Keratinocyte (primary cell): ENCODE data around the gene SPDYE3. TPM values are rescaled to one million over a fixed set of nuclear protein-coding genes. Genes with fewer than 3 reads are reported as not detected.

Experiments
- DNase-seq: peaks from one replicate; pipeline ENCODE4 v3.0.0-alpha.2; 2011; ENCODE audit warnings: low read depth, missing footprints, low spot score
- FAIRE-seq: peaks from 2 replicates; lab custom pipeline; 2011; peaks lifted over from hg19 to GRCh38; lab: Jason Lieb, UNC
- H2AFZ ChIP-seq: 2 replicates; pipeline ENCODE4 v1.6.0; 2012; ENCODE audit warnings: low read length, control low read depth, inconsistent platforms; ENCODE audit not compliant: control insufficient read depth
- H3K27ac ChIP-seq: 2 replicates; pipeline ENCODE4 v1.5.1; 2011; ENCODE audit warnings: low read length; ENCODE audit not compliant: control insufficient read depth, insufficient read depth
- H3K27me3 ChIP-seq: 3 replicates; pipeline ENCODE4 v1.6.0; 2011; ENCODE audit warnings: low read length; ENCODE audit not compliant: control insufficient read depth, insufficient read depth; ENCODE audit errors: extremely low read depth
- H3K36me3 ChIP-seq, 2 experiments: 2 replicates in 1 of 2; 3 replicates in 1 of 2; pipeline ENCODE4 v1.5.1; 2011; ENCODE audit warnings: low read length in 2 of 2, mild to moderate bottlenecking in 1 of 2; ENCODE audit not compliant: control insufficient read depth in 2 of 2, insufficient read depth in 2 of 2; ENCODE audit errors: extremely low read depth in 1 of 2
- H3K4me1 ChIP-seq: 3 replicates; pipeline ENCODE4 v1.5.1; 2011; ENCODE audit warnings: low read length; ENCODE audit not compliant: control insufficient read depth, insufficient read depth; ENCODE audit errors: extremely low read depth
- H3K4me2 ChIP-seq: 3 replicates; pipeline ENCODE4 v1.6.0; 2011; ENCODE audit warnings: low read depth, low read length; ENCODE audit not compliant: control insufficient read depth, insufficient read depth; ENCODE audit errors: extremely low read depth
- H3K4me3 ChIP-seq, 3 experiments: fragments of 200-600 bp in 1 of 3; sonication (generic) in 1 of 3; 2 replicates in 2 of 3; 3 replicates in 1 of 3; pipeline ENCODE4 v1.5.1; 2011 to 2016; ENCODE audit warnings: low read length in 3 of 3, mild to moderate bottlenecking in 3 of 3, control low read depth in 2 of 3, inconsistent platforms in 1 of 3, low read depth in 1 of 3, mixed read lengths in 1 of 3, mixed run types in 1 of 3, moderate library complexity in 1 of 3; ENCODE audit not compliant: control insufficient read depth in 2 of 3, insufficient read depth in 2 of 3; ENCODE audit errors: extremely low read depth in 1 of 3
- H3K79me2 ChIP-seq: 2 replicates; pipeline ENCODE4 v1.6.0; 2012; ENCODE audit warnings: low read length; ENCODE audit not compliant: control insufficient read depth, insufficient read depth
- H3K9ac ChIP-seq: 3 replicates; pipeline ENCODE4 v1.6.0; 2011; ENCODE audit warnings: low read length; ENCODE audit not compliant: control insufficient read depth, insufficient read depth; ENCODE audit errors: extremely low read depth
- H3K9me1 ChIP-seq: 3 replicates; pipeline ENCODE4 v1.6.0; 2011; ENCODE audit warnings: low read length; ENCODE audit not compliant: control insufficient read depth, insufficient read depth; ENCODE audit errors: extremely low read depth
- H3K9me3 ChIP-seq: 2 replicates; pipeline ENCODE4 v1.5.1; 2012; ENCODE audit warnings: low read depth, low read length; ENCODE audit not compliant: control insufficient read depth
- H4K20me1 ChIP-seq: 3 replicates; pipeline ENCODE4 v1.6.0; 2011; ENCODE audit warnings: low read length; ENCODE audit not compliant: control insufficient read depth, insufficient read depth; ENCODE audit errors: extremely low read depth
- CTCF ChIP-seq, 3 experiments: IDR thresholded peaks in 1 of 3; conservative IDR thresholded peaks in 1 of 3; optimal IDR thresholded peaks in 1 of 3; 2 replicates in 2 of 3; 3 replicates in 1 of 3; pipeline versions ENCODE3 to v1.5.1; 2011; ENCODE audit warnings: low read length in 3 of 3, mild to moderate bottlenecking in 3 of 3, moderate library complexity in 2 of 3, control low read depth in 1 of 3, inconsistent platforms in 1 of 3; ENCODE audit not compliant: insufficient read depth in 2 of 3; ENCODE audit errors: extremely low read depth in 1 of 3
- EZH2 ChIP-seq: IDR thresholded peaks from one replicate; pipeline ENCODE4 v1.6.1; 2012; ENCODE audit warnings: inconsistent platforms, mild to moderate bottlenecking, low read length, moderate library complexity
- dilution Hi-C: fragments of 300-500 bp; cut with MboI; formaldehyde crosslinking; loops from one replicate; pipeline ENCODE4 v1.7.0; 2020; ENCODE audit warnings: low sequenced_read_pairs; ENCODE audit not compliant: extremely low pct_ligation_motif_present
- polyA plus RNA-seq, 5 experiments: library from polyadenylated mRNA; depleted of rRNA in 3 of 5; stranded (reverse) in 3 of 5; stranded (forward) in 1 of 5; unstranded in 1 of 5; fragments of >200 nt; gene quantifications; 1 replicate in 1 of 5; 2 replicates in 3 of 5; 3 replicates in 1 of 5; pipeline versions ENCODE4 v1.2.1 to v1.2.3, GENCODE V29; 2011 to 2012; ENCODE audit warnings: missing spikeins in 2 of 5, low read depth in 1 of 5, low replicate concordance in 1 of 5
- small RNA-seq, 3 experiments: library from RNA; depleted of rRNA; stranded (forward); fragments of <200 nt; gene quantifications; one replicate each; pipeline ENCODE3, GENCODE V24; 2012; ENCODE audit warnings: low read depth in 3 of 3, low replicate concordance in 1 of 3; ENCODE audit not compliant: insufficient read length in 3 of 3

SPDYE3 gene
- polyA plus RNA-seq, 1 donor (not counting 4 experiments of a cell fraction or from before 2014, with no cell fraction given), result not detected

DNA sequence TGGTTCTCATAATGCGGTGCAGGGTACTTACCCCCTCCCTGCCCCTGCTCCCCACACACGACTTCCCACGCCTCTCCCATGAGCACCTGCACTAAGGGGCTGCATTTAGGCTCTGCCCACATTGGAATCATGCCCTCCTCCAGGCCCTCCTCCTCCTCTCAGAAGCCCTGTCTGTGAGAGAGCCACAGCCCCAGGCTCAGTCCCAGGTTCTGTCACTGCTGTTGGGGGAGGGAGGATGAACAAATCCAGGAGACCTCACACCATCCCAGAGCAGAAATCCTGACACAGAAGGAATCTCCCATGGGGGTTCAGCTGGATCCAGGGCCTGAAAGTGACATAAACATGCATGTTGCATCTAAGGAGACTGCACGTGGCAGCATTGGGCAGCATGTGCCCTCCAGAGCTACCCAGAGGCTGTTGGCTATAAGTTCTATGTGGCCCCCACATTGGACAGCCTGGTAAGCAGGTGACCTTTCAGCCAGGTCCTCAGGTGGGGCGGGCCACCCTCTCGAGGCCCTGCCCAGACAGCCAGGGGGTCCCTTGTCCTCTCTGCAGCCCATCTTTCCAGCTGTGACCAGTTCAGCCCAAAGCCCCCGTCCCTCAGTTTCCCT, 64.2 kb downstream of the SPDYE3 start:
- H3K36me3 ChIP-seq, result peaks cover 0 to 2% of the 10 kb centered on the region in 2 experiments
- TF ChIP-seq EZH2, result no peak
- TF ChIP-seq CTCF (optimal IDR thresholded peaks at IDR 0.05 in 1 of 3, IDR thresholded peaks at IDR 0.05 in 1 of 3, conservative IDR thresholded peaks at IDR 0.05 in 1 of 3; ENCODE audit: extremely low read depth in 1 of 3, insufficient read depth in 2 of 3, low read length in 3 of 3), result no peak
- H3K4me2 ChIP-seq, result no peak overlapping the region
- dilution Hi-C loops, result no loop called here
- H3K4me1 ChIP-seq, result peaks cover 4% of the 10 kb centered on the region
- DNase-seq, result no peak
- no peaks in the 10 kb centered on the region for H3K79me2 ChIP-seq
- no peak overlapping the region for H3K9ac ChIP-seq
- no peaks in the 10 kb centered on the region for H4K20me1 ChIP-seq
- H3K4me3 ChIP-seq, result no peak overlapping the region
- H3K9me1 ChIP-seq, result no peaks in the 10 kb centered on the region
- H2AFZ ChIP-seq, result no peak overlapping the region
- no peaks in the 10 kb centered on the region for H3K27me3 ChIP-seq
- FAIRE-seq, result no peak
- no peaks in the 10 kb centered on the region for H3K9me3 ChIP-seq
- H3K27ac ChIP-seq, result no peak overlapping the region

Small RNA genes lying within 50 kb of the gene (small RNA-seq; reads per million reads assigned to genes)
- 0 reads per million in 3 experiments for gene RF00019

Other genes with a start within 250 kb of the SPDYE3 start
- gene ZNF3, start 226.0 kb upstream of the SPDYE3 start, polyA plus RNA-seq, result 16.6 to 17.7 TPM (median 16.8 TPM) in 3 replicates
- gene COPS6, start 218.7 kb upstream of the SPDYE3 start, polyA plus RNA-seq, result 144 to 184 TPM (median 171 TPM) in 3 replicates
- gene MCM7, start 206.3 kb upstream of the SPDYE3 start, polyA plus RNA-seq, result 23.7 to 60.0 TPM (median 46.8 TPM) in 3 replicates
- gene AP4M1, start 206.1 kb upstream of the SPDYE3 start, polyA plus RNA-seq, result 13.7 to 15.2 TPM (median 14.2 TPM) in 3 replicates
- gene TAF6, start 188.3 kb upstream of the SPDYE3 start, polyA plus RNA-seq, result 4.5 to 11.7 TPM (median 7.6 TPM) in 3 replicates
- gene CNPY4, start 188.1 kb upstream of the SPDYE3 start, polyA plus RNA-seq, result 7.7 to 9.9 TPM (median 9.8 TPM) in 3 replicates
- 0.21 to 0.50 TPM (median 0.46 TPM) in 3 replicates for gene MBLAC1, start 180.7 kb upstream of the SPDYE3 start, polyA plus RNA-seq
- gene LAMTOR4, start 158.8 kb upstream of the SPDYE3 start, polyA plus RNA-seq, result 99.2 to 151 TPM (median 115 TPM) in 3 replicates
- gene TRAPPC14, start 149.0 kb upstream of the SPDYE3 start, polyA plus RNA-seq, result 3.1 to 4.7 TPM (median 4.4 TPM) in 3 replicates
- gene GAL3ST4, start 139.1 kb upstream of the SPDYE3 start, polyA plus RNA-seq, result 1.5 to 2.7 TPM (median 1.5 TPM) in 3 replicates
- 0.55 to 0.81 TPM (median 0.61 TPM) in 3 replicates for gene GPC2, start 130.3 kb upstream of the SPDYE3 start, polyA plus RNA-seq
- 0.10 to 0.28 TPM (median 0.15 TPM) in 3 replicates for gene STAG3, start 129.8 kb upstream of the SPDYE3 start, polyA plus RNA-seq
- gene PVRIG, start 87.8 kb upstream of the SPDYE3 start, polyA plus RNA-seq, result 0.31 to 0.41 TPM (median 0.36 TPM) in 3 replicates
- 16.5 to 31.4 TPM (median 23.1 TPM) in 3 replicates for gene PILRB, start 50.4 kb downstream of the SPDYE3 start, polyA plus RNA-seq
- gene PILRA, start 65.8 kb downstream of the SPDYE3 start, polyA plus RNA-seq, result 0.17 to 0.59 TPM (median 0.33 TPM) in 3 replicates
- gene ZCWPW1, start 121.0 kb downstream of the SPDYE3 start, polyA plus RNA-seq, result 1.4 to 2.0 TPM (median 1.7 TPM) in 3 replicates
- gene MEPCE, start 122.1 kb downstream of the SPDYE3 start, polyA plus RNA-seq, result 10.6 to 14.7 TPM (median 10.8 TPM) in 3 replicates
- gene PPP1R35, start 128.8 kb downstream of the SPDYE3 start, polyA plus RNA-seq, result 12.2 to 15.3 TPM (median 13.3 TPM) in 3 replicates
- 0.24 to 0.54 TPM (median 0.37 TPM) in 3 replicates for gene SPACDR, start 156.6 kb downstream of the SPDYE3 start, polyA plus RNA-seq
- gene TSC22D4, start 171.5 kb downstream of the SPDYE3 start, polyA plus RNA-seq, result 8.4 to 16.6 TPM (median 9.1 TPM) in 3 replicates
- gene NYAP1, start 176.2 kb downstream of the SPDYE3 start, polyA plus RNA-seq, result 0.16 to 0.48 TPM (median 0.16 TPM) in 3 replicates
- 3.1 to 4.1 TPM (median 3.4 TPM) in 3 replicates for gene AGFG2, start 231.5 kb downstream of the SPDYE3 start, polyA plus RNA-seq